PC-9 (cell line): Measurements from ENCODE around the gene SEC16B. TPM values are rescaled to one million over a fixed set of nuclear protein-coding genes. Genes with fewer than 3 reads are reported as not detected.

Experiments used
- BruUV-seq: library from RNA; stranded (reverse); fragments of 400-500 nt; replicated peaks from 2 replicates; lab custom pipeline; 2021; lab: Mats Ljungman, UMichigan
- CTCF ChIA-PET: fragments of 300-600 bp; sonication (Branson Sonifier 250); formaldehyde crosslinking; loops from one replicate; lab custom pipeline; 2022; ENCODE audit warnings: antibody characterized with exemption; lab: Charles Lee
- POLR2A ChIA-PET: fragments of 300-600 bp; sonication (Branson Sonifier 250); formaldehyde crosslinking; loops from one replicate; lab custom pipeline; 2022; ENCODE audit warnings: antibody characterized with exemption; ENCODE audit not compliant: unreplicated experiment; lab: Charles Lee
- DNase-seq, 2 experiments: peaks; one replicate each; pipeline versions ENCODE4 v3.0.0 to v3.0.0-alpha.2; 2015 to 2022; ENCODE audit warnings: mixed read lengths in 1 of 2
- H2AFZ ChIP-seq: fragments of 200-600 bp; sonication (generic); 2 replicates; pipeline ENCODE4 v1.8.1; 2017; ENCODE audit warnings: antibody characterized with exemption
- H3F3A ChIP-seq: fragments of 200-600 bp; sonication (generic); 2 replicates; pipeline ENCODE4 v1.8.1; 2017; ENCODE audit warnings: antibody characterized with exemption, mild to moderate bottlenecking, low read depth; ENCODE audit not compliant: insufficient read depth
- H3K27ac ChIP-seq: fragments of 200-600 bp; sonication (generic); 2 replicates; pipeline ENCODE4 v1.6.1; 2016; ENCODE audit warnings: mixed run types
- H3K27me3 ChIP-seq: fragments of 200-600 bp; sonication (generic); 2 replicates; pipeline ENCODE4 v1.6.1; 2016; ENCODE audit warnings: low read depth, mixed run types; ENCODE audit not compliant: insufficient read depth
- H3K36me3 ChIP-seq: fragments of 200-600 bp; sonication (generic); 2 replicates; pipeline ENCODE4 v1.6.1; 2016; ENCODE audit warnings: low read depth, mixed run types
- H3K4me1 ChIP-seq: fragments of 200-600 bp; sonication (generic); replicated peaks from 2 replicates; pipeline ENCODE4 v1.6.1; 2016; ENCODE audit warnings: mixed run types; ENCODE audit not compliant: insufficient read depth
- H3K4me2 ChIP-seq: fragments of 200-600 bp; sonication (generic); 2 replicates; pipeline ENCODE4 v1.6.1; 2017; ENCODE audit warnings: mixed run types
- H3K4me3 ChIP-seq: fragments of 200-600 bp; sonication (generic); 2 replicates; pipeline ENCODE4 v1.6.1; 2016; ENCODE audit warnings: mixed run types
- H3K79me2 ChIP-seq: fragments of 200-600 bp; sonication (generic); 2 replicates; pipeline ENCODE4 v1.6.1; 2017; ENCODE audit warnings: low read depth, mixed run types
- H3K9me2 ChIP-seq: fragments of 200-600 bp; sonication (generic); 2 replicates; pipeline ENCODE4 v1.8.1; 2017; ENCODE audit warnings: mild to moderate bottlenecking; ENCODE audit not compliant: insufficient read depth
- H3K9me3 ChIP-seq: fragments of 200-600 bp; sonication (generic); 2 replicates; pipeline ENCODE4 v1.8.1; 2016; ENCODE audit warnings: low read depth; ENCODE audit not compliant: insufficient read depth
- H4K20me1 ChIP-seq: fragments of 200-600 bp; sonication (generic); 2 replicates; pipeline ENCODE4 v1.8.1; 2017; ENCODE audit not compliant: insufficient read depth
- CTCF ChIP-seq: fragments of 200-600 bp; sonication (generic); conservative IDR thresholded peaks from 2 replicates; pipeline ENCODE4 v1.6.1; 2017; ENCODE audit warnings: mixed run types, antibody characterized with exemption, mild to moderate bottlenecking, moderate library complexity
- EZH2 ChIP-seq: fragments of 200-600 bp; sonication (generic); IDR thresholded peaks from 2 replicates; pipeline ENCODE4 v1.8.0; 2017; ENCODE audit warnings: antibody characterized with exemption, low read depth
- intact Hi-C: fragments of 100-400 bp; cut with micrococcal nuclease; formaldehyde crosslinking; loops from one replicate; pipeline ENCODE4 v1.10.0; 2022; ENCODE audit not compliant: unreplicated experiment
- total RNA-seq: library from RNA; stranded (reverse); gene quantifications from 2 replicates; pipeline ENCODE4 v1.2.3, GENCODE V29; 2021

The SEC16B gene
- total RNA-seq, 1 experiment from 2014 or later: 2.0 TPM

GRCh38 chr1:177973585-177973984, 3.7 kb upstream of the SEC16B start:
- no TSS peak for BruUV-seq
- Histone ChIP-seq H3K4me3 (no peak overlapping the region), H3K27me3 (no peaks in the 10 kb centered on the region), H3K79me2 (no peaks in the 10 kb centered on the region), H3K4me2 (no peak overlapping the region), H3K4me1 (no peaks in the 10 kb centered on the region), H4K20me1 (no peaks in the 10 kb centered on the region), H3K27ac (no peak overlapping the region), H3F3A (no peaks in the 10 kb centered on the region), H3K9me2 (no peaks in the 10 kb centered on the region), H3K9me3 (no peaks in the 10 kb centered on the region), H3K36me3 (no peaks in the 10 kb centered on the region), H2AFZ (no peak overlapping the region)
- intact Hi-C loops: no loop called here
- ChIA-PET POLR2A (no interaction called here), CTCF (no interaction called here)
- DNase-seq: no peak
- TF ChIP-seq EZH2 (no peak), CTCF (no peak)

GRCh38 chr1:177969109-177969508, 749 bp downstream of the SEC16B start:
- ChIA-PET POLR2A (no interaction called here), CTCF (interaction anchor here (0.5 kb wide), 1 partner anchor 1396 kb away, joined by 4 read pairs; the partner anchor contains the start of gene AXDND1)
- Histone ChIP-seq H4K20me1 (no peaks in the 10 kb centered on the region), H2AFZ (no peak overlapping the region), H3K4me2 (no peak overlapping the region), H3K27me3 (no peaks in the 10 kb centered on the region), H3K9me3 (no peaks in the 10 kb centered on the region), H3F3A (no peaks in the 10 kb centered on the region), H3K4me1 (no peaks in the 10 kb centered on the region), H3K27ac (no peak overlapping the region), H3K9me2 (no peaks in the 10 kb centered on the region), H3K79me2 (no peaks in the 10 kb centered on the region), H3K4me3 (no peak overlapping the region), H3K36me3 (no peaks in the 10 kb centered on the region)
- TF ChIP-seq EZH2: no peak
- no peak for TF ChIP-seq CTCF
- intact Hi-C loops: no loop called here
- no peak for DNase-seq
- BruUV-seq: no TSS peak

GRCh38 chr1:177966199-177966598, 3.7 kb downstream of the SEC16B start:
- Histone ChIP-seq H3K4me1 (no peaks in the 10 kb centered on the region), H3K4me3 (no peak overlapping the region), H3K9me3 (no peaks in the 10 kb centered on the region), H3K27me3 (no peaks in the 10 kb centered on the region), H3K27ac (no peak overlapping the region), H3K79me2 (no peaks in the 10 kb centered on the region), H3K36me3 (no peaks in the 10 kb centered on the region), H4K20me1 (no peaks in the 10 kb centered on the region), H2AFZ (no peak overlapping the region), H3F3A (no peaks in the 10 kb centered on the region), H3K4me2 (no peak overlapping the region), H3K9me2 (no peaks in the 10 kb centered on the region)
- BruUV-seq: no TSS peak
- intact Hi-C loops: no loop called here
- DNase-seq: no peak
- TF ChIP-seq CTCF (no peak), EZH2 (no peak)
- ChIA-PET CTCF (no interaction called here), POLR2A (no interaction called here)
